HG03045 (cell line): ENCODE results near the gene CRYBG1.

Experiments
- ATAC-seq: cut with Tn5 transposase; IDR thresholded peaks from one replicate; pipeline ENCODE4 v1.9.1; 2021; ENCODE audit warnings: mild to moderate bottlenecking, moderate library complexity; ENCODE audit not compliant: unreplicated experiment

The CRYBG1 gene, protein sequence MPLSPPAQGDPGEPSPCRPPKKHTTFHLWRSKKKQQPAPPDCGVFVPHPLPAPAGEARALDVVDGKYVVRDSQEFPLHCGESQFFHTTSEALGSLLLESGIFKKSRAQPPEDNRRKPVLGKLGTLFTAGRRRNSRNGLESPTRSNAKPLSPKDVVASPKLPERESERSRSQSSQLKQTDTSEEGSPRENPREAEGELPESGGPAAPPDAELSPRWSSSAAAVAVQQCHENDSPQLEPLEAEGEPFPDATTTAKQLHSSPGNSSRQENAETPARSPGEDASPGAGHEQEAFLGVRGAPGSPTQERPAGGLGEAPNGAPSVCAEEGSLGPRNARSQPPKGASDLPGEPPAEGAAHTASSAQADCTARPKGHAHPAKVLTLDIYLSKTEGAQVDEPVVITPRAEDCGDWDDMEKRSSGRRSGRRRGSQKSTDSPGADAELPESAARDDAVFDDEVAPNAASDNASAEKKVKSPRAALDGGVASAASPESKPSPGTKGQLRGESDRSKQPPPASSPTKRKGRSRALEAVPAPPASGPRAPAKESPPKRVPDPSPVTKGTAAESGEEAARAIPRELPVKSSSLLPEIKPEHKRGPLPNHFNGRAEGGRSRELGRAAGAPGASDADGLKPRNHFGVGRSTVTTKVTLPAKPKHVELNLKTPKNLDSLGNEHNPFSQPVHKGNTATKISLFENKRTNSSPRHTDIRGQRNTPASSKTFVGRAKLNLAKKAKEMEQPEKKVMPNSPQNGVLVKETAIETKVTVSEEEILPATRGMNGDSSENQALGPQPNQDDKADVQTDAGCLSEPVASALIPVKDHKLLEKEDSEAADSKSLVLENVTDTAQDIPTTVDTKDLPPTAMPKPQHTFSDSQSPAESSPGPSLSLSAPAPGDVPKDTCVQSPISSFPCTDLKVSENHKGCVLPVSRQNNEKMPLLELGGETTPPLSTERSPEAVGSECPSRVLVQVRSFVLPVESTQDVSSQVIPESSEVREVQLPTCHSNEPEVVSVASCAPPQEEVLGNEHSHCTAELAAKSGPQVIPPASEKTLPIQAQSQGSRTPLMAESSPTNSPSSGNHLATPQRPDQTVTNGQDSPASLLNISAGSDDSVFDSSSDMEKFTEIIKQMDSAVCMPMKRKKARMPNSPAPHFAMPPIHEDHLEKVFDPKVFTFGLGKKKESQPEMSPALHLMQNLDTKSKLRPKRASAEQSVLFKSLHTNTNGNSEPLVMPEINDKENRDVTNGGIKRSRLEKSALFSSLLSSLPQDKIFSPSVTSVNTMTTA (N-terminal part only)

DNA sequence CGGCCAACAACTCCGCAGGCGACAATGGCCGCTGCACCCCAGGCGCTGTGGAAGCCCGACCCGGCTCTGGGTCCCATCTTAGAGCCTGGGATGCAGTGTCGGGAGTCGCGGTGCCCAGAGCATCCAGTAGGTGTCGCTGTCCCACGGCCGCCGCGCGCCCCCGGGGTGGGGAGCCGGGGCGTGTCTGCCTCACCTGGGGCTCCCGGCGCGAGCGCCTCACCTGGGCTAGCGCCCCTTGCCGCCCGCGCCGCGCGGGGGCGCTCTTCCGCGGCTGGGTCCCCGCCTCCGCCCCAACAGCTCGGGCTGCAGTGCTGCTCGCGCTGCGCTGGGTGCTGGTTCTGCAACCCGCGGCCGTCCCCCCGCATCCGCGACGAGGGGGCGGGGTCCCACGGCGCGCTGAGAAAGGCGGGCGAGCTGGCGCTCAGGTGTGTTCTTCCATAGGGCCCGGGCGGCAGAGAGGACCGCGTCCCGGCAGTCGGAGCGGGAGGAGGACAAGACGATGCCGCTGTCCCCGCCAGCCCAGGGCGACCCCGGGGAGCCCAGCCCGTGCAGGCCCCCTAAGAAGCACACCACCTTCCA lies at the start of gene CRYBG1:
TSS of gene CRYBG1 (plus strand) at position 308 of the 579 bp plus-strand sequence. CDS start at position 500, 192 bp downstream.
- peak; percentile 81 for ATAC-seq

DNA sequence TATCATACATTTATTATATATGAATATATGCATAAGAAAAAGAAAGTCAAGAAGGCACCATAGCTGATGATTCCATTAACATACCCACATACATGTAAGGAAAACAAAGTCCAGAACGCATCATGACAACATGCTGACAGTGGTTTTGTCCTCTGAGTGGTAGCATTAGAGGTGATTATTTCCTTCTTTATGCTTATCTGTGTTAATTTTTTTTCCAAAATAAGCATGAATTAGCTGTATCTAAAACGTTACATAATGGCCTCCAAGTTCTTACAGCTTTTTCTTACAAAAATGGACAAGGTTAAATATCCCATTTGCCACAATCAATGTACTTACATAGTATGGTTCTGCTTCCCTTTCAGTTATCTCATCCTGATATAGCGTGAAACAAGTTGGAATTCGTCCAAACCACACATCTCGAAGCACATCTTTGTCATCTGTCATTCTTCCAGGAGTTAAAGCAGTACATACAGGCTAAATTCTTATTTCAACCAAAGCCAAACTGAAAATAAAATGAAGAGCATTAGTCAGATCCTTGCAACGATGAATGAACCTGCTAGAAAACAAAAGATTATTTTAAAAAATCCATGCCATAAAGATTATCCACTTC lies 44.6 kb upstream of the CRYBG1 start:
- no peak for ATAC-seq

DNA sequence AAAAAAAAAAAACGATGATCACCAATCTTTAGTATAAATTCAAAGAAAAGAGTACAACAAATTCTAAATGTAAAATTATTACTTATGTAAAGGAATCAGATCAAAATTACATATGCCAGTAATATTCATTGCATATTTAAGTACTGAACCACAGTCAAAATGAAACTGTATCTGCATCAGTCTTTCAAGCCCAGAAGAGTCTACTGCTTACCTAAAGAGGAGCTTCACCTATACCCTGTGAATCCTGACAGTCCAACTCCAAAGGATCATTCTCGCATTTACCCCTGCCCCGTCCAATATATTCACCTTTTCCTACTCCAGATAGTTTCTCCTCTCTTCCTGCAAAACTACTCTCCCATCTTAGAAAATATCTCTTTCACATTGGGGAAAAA lies 44.1 kb upstream of the CRYBG1 start:
- ATAC-seq: no peak

DNA sequence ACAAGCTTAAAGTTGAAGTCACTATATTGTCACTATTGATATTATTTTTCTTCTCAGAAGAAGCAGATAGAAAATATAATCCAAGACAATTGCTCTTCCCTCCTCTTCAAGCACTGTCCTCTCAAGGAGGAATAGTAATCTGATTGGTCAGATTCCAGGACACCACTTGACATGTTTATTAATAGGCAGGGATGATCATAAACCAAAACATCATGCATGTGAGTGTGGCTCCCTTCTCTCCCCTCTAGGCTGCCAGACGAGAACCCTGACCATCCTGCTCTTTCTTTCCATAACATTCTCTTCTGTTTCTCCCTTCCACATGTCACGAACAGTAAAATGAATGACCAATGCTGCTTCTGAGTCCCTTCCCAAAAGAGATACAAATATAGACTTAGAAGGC lies 42.5 kb upstream of the CRYBG1 start:
- no peak for ATAC-seq

DNA sequence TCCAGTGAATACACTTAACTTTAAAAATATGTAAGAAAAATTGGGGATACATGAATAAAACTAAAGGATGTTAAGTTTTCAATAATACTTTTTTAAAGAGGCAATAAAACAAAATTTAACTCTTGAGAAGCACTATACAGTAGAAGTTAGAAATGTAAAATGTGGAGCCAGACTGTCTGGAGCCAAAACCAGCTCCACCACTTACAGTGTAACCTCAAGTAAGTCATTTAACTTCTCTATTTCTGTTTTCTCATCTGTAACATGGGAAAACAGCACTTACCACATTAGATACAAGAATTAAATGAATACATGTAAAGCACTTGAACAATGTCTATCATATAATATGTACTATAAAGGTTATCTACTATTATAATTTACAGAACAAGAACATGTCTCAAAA lies 41.7 kb upstream of the CRYBG1 start:
- ATAC-seq: no peak

DNA sequence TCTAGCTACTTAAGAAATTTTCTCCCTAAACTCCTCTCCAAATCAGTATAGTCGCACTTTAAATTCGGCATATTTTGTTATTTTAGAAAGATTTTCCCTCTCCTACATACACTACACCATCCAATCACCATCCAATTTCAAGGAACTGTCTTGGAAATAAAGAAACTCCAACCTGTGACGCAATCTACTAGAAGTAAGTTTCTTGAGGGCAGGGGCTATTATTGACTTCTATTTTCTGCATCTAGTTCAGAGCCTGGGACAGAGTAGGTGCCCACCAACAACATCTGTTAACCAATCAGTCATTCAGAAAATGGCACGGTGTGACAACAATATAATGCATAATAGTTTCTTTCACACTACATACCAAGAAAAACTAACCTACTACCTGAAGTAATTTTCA lies 38.6 kb upstream of the CRYBG1 start:
- no peak for ATAC-seq

DNA sequence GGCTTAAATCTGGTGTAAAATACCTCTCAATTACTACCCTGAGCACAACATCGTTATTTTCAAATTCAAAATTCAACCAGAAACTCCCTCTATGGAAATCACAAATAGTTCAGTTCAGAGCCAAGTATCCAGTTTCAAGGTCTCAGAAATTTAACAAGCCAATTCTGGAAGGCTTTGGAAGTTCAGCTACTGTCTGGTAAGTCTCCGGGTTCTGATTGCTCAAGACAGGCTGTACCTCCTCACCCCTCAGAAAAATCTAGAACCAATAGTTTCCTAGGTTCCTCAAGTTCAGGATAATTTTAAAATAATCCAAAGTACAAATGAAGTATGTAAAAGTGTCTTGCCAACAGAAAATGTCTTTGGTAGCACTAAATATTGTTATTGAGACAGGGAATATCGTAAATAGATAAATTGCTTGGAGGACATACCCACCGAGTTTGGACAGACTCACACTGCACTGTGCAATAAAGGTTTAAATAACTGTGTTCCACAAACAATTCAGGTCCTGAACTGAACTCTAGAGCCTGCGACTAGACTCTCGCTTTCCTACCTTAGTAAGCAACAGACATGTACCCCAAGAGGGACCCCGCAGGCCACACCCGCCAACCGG lies 35.7 kb upstream of the CRYBG1 start:
- ATAC-seq: no peak

DNA sequence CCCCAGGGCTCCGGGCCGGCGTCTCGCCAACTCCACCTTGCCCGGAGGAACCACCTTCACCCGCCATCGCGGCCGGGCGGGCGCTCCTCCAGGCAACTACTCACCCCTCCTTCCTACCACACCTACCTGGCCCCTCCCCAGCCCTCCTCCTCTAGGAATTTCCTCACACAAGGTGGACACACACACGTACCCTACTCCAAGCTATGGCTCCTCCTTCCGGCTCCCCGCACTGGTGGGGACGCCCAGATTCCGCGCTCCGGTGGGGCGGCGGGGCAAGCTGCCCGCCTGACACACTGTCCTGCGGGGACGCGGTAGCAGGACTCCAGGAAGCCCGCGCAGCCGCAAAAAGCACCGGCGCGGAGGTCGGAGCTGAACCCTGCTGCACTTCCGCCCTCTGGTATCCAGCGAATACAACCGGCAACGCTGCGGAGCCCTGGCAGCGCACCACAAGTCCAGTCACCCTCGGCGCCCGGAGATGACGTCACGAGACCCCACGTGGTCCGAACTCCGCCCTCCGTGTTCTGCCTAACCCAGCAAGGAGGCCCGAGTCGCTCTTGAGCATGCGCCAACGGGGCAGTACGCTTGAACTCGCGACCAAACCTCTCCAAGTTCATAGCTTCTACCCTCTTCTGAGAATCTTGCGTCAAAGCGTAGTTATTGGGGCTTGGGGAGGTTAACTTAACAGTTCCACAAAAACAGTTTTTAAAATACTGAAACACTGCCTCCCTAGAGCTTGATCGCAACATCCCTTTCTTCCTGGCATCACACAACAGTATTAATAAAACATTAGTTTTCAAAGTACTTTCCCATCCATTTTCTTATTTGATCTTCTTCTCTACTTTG lies 35.0 kb upstream of the CRYBG1 start, which contains the start of gene ATG5:
TSS of gene ATG5 (minus strand) at position 425 of the 843 bp plus-strand sequence. CDS start 9,552 bp downstream, outside the sequence.
- ATAC-seq: peak; percentile 96

DNA sequence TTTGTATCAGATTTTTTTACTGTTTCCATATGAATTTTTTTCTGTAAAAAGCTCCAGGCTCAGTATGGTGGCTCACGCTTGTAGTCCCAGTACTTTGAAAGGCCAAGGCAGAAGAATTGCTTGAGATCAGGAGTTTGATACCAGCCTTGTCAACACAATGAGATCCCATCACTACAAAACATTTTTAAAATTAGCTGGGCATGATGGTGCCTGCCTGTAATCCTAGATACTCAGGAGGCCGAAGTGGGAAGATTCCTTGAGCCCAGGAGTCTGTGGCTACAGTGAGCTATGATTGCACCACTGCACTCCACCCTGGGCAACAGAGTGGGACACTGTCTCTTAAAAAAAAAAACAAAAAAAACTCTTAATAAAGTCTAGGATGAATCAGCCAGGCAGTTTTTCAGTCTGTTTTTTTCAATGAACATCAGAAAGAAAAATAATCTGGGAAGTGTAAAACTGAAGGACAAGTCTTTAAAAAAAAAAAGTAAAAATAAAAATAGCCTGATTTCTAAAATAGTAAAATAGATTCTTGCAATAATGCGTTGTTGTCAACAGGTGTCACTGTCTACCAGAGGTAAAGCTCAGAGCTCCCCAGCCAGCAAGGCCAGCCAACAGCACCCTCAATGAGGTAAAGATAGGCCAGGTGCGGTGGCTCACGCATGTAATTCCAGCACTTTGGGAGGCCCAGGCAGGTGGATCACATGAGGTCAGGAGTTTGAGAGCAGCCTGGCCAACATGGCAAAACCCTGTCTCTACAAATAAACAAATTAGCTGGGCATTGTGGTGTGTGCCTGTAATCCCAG lies 25.7 kb upstream of the CRYBG1 start:
- no peak for ATAC-seq

DNA sequence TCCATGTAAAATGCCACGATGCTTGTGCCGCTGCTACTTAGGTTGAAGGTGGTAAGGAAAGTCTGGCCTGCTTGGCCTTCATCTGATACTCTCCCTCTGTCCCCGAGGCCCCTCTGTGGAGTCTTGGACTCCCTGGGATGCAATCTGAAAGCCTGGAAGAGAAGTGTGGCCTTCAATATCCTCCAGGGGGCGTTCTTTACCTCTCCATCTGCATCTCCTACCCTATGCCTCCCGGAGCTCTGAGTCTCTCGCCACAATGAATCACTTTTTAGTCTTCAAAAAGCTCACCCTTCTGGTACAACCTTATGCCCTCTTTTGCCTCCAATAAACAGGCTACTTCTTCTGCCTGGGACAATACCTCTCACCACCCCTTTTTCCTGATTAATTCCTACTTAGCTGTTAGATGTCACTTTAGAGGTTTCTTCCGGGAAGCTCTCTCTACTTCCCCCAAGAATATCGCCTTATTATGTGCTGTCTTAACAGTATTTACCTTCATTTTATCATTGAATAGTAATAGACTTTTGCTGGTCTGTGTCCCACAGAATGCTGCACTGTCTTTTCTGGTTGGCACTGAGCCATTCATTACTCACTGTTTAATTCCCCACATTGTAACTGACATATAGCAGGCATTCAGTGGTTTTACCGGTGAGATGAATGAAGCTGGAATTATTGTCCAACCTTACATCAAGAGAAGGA lies 21.0 kb upstream of the CRYBG1 start:
- ATAC-seq: no peak

DNA sequence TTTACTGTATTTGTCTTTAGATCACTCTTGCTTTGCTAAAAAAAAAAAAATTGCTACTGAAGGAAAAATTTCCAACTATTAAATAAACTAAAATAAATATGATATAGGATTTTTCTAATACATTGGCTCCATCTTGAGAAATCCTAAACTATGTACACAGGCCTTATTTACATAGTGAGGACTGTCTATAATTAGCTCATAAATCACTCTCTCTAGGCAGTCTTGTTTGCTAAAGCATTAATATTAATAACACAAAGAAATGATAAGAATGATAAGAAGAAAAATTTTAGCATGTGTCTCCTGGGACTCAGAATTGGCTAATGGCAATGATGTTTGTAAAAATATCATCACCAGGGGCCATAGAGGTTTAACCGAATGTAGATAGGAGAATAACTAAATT lies 13.3 kb upstream of the CRYBG1 start:
- no peak for ATAC-seq

DNA sequence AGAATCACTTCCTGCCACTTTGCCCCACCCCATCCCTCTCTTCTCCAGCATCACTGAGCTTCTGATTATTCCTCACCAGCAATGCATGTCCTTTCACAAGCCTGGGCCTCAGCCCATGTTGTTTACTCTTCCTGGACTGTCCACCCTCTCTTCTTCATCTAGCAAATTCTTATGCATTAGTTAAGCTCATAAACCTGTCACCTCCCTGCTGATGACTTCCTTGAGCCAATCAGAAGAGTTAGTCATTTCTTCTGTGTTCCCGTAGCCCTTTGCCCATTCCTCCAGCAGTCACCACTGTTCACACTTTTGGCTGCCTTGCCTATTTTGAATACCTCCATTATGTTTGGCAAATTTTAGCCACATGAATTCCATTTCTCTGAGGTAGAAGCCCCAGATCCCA lies 4.1 kb upstream of the CRYBG1 start:
- no peak for ATAC-seq

DNA sequence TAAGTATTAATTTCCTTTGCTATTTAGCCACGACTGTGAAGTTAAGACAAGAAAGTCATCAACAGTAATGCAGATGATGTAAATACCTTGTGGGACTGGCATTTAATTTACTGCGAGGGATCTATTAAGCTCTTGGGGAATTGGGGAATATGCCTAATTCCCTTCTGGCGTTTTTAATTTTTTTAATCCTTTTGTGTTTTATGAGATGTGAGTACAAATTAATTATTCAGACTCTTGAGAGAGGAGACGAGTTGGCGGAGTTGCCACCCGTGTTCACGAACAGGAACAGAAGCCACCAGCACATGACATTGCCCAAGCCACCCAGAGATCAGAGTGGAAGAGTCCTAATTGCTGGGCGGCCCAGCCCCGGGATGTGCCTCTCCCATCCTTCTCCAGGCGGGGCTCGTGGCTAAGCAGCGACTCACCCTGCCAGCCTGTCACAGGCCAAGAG lies 533 bp upstream of the CRYBG1 start:
- no peak for ATAC-seq

DNA sequence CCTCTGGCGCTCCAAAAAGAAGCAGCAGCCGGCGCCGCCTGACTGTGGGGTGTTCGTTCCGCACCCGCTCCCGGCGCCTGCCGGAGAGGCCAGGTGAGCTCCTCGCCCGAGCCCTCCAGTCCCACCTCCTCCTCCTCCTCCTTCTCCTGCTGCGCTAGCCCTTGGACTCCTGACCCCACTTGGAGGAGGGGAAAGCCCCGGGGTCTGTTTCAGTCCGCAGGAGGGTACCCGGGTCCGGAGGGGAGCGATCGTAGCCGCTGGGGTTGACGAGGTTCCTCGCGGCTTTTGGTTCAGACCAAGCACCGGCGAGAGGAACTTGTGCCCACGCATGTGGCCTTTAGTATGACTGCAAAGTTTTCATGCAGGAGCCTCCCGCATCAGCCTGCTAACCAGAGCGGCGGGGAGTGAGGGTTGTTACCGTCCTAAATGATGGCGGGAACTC lies 493 bp downstream of the CRYBG1 start:
- ATAC-seq: peak; percentile 41

DNA sequence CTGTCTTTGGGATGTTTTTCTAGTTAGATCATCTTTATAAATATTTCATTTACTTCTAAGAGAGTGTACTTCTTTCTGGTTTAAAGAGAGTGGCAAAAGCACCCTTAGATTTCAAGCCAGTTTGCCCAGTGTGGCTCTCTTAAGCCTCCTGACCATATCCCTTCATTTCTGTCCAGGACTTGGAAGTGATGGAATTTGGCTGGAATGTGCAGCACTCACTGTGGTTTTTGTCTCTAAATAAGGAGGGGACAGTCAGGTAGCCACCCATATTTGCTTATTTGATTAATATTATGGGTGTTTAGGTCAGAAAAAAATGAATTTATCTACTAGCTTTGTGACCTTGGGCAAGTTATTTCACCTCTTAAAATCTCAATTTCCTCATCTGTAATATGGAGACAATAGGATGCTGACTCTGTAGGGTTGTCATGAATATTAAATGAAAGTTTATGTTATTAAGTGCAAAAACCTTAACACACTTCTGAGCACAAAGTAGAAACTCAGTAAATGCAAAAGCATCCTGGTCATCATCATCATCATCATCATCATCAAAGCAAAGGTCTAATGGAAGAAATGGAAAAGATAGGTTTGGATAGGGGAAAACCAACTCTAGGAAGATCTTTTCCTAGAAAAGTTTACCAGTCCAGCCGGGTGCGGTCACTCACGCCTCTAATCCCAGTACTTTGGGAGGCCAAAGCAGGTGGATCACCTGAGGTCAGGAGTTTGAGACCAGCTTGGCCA lies 3.1 kb downstream of the CRYBG1 start:
- no peak for ATAC-seq

DNA sequence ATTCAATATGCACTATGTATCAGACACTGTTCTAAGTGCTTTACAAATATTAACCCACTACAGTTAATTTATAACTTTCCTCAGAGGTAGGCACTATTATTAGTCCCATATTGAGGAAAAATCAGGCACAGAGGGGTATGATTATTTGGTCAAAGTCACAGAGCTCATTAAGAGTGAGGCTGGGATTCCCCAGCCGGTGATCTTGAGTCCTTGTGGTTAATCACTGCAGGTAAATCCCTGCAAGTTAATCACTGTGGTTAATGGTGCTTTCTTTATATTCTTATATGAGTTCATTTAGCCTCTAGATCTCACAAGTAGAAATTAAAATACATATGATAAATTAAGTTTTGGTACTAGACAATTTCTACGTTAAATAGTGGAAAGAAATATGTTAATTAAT lies 9.2 kb downstream of the CRYBG1 start:
- ATAC-seq: no peak

DNA sequence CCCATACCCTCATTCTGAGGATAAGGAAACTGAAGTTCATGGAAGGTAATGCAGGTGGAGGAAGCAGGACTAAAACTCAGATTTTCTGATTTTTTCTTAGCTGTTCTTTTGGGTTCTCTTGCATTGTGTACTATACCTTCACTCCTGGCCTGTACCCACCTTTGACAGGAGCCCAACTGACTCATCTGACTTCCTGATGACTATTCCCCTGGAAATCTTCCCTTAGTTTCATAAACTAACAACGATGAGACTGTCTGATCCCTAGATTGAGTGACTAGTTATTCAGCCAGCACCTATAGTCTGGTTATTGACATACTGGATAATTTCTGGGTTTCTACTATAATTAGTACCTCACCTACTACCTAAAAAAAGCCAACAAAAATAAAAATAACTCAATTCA lies 10.1 kb downstream of the CRYBG1 start:
- ATAC-seq: no peak
